GM21526 (cell line): ENCODE measurements around the gene SETD5.

Experiments
- ATAC-seq: cut with Tn5 transposase; IDR thresholded peaks from one replicate; pipeline ENCODE4 v1.9.1; 2021; ENCODE audit warnings: moderate library complexity; ENCODE audit not compliant: unreplicated experiment, low FRiP score

Gene SETD5

DNA sequence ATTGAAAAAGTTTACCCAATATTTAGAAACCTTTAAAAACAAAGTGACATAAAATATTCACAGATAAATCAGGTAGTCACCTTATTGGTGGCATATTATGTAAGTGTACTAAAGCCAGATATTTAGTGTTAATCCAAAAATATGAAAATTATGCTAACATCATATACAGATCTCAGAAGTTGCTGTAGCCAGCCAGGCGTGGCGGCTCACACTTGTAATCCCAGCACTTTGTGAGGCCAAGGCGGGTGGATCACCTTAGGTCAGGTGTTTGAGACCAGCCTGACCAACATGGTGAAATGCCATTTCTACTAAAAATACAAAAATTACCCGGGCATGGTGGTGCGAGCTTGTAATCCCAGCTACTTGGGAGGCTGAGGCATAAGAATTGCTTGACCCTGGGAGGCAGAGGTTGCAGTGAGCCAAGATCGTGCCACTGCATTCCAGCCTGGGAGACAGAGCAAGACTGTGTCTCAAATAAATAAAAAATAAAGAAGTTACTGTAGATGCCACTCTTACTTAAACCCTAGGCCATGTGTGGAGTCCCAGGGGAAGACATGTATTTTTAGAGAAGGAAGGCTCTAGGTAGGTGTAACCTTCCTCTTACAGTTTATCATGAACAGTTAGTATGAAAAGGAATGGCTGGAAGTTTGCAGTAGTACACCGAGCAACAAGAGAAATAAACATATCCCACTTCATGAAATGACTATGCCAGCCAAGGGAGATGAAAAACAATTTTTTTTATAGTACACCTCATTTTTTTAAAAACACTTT, 9.6 kb downstream of the SETD5 start:
- ATAC-seq, result no peak

DNA sequence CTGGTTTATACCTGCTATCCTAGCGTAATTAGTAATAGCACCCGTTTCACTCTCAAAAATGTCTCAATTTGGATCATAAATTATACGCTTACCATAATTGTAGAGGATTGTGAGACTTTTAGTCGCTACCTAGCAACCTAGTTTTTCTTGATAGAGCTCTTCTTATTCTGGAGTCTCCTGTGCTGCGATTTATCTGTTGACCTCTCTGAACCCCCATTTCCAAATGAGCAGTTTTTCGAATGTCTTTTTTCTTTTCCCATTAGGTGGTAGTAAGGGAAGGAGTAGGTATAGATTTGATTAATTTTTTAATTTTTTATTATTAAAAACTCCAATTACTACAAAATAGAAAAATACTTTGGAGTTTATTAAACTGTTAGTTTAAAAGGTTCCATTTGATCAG, 10.6 kb downstream of the SETD5 start:
- no peak for ATAC-seq

DNA sequence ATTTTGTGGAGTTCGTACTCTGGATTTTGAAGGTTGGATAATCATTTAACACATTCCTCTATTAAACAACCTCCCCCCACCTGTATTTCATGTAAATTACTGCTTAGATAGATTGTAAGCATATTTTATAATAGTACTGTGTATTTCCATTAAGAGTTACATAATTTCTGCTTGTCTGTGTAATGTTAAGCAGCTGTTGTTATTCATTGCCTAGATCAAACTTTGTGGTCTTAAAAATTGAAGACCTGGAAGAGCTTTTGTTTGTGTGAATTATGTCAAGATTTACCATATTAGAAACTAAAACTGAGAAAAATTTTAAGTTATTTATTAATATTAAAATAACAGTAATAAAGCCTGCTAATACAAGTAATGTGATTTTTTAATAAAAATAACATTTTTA, 11.1 kb downstream of the SETD5 start:
- no peak for ATAC-seq

DNA sequence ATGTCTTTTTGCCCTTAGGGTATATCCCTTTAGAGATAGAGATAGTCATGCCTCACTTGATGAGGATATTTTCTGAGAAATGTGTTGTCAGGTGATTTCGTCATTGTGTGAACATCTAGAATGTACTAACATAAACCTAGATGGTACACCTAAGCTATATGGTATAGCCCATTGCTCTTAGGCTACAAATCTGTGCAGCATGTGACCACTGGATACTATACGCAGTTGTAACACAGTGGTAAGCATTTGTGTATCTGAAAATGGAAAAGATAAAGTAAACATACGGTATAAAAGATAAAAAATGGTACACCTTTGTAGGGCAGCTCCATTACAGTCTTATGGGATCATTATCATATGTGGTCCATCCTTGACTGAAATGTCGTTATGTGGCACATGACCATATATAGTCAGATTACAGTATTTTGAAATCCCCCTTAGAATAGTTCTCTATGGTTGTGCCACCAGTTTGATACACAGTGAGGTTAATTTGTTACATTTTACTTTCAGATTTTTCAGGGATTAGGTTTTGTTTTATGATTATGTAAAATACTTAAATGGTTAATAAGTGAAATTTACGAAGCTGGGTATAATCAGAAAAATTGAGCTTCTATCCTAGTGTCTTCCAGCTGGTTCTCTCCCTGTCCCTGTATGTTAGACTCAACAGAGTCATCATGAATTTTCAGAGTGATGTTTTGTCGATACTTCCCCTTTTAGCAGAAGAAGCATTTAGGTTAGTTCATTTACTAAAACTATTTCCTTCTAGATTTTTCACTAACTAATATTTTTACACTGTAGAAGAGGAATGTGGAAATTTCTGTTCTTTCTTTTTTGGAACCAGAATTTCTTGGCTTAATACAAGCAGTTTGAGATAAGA, 12.8 kb downstream of the SETD5 start:
- no peak for ATAC-seq

DNA sequence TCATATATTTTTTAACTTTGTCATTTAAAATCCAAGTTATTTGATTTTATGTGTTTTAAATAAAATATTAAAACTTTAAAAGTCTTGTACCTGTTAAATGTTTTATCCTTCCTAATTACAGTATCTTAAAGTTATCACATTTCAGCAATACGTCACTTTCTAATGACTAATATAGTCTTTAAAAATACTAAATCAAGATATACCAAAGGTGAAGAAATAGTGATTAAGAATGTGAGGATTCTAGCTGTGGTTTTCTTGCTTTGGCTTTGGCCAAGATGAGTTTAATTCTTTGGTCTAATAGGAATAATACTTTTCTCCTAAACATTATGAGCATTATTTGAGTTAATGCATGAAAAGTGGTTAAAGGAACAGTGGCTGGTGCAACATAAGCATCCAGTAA, 13.9 kb downstream of the SETD5 start:
- no peak for ATAC-seq

DNA sequence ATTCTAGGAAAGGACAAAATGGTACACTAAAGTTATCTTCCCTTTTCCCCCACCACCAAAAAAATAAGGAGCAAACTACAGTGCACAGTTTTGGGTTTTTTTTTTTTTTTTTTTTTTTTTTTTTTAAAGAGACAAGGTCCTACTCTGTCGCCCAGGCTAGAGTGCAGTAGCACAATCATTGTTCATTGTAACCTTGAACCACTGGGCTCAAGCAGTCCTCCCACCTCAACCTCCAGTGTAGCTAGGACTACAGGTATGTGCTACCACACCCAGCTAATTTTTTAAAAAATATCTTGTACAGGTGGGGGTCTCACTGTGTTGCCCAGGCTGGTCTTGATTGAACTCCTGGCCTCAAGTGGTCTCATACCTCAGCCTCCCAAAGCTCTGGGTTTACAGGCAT, 14.9 kb downstream of the SETD5 start:
- ATAC-seq, result no peak

DNA sequence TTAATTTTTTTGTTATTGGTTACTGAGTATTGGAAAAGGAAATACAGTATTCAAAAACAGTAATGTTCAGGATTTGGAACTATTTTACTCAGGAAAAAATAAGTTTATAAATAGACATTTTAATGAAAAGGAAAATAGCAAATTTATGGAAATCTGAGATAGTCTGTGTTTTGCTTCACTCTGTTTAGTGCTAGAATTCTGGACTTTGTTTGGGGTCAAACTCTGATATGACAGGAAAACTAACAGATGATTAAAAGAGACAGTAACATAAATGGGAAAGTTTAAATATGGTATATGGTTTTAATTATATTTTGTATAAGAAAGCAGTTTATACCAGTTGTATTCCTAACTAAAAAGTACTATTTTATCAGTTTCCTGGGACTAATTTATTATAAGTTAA, 17.4 kb downstream of the SETD5 start:
- ATAC-seq, result no peak

DNA sequence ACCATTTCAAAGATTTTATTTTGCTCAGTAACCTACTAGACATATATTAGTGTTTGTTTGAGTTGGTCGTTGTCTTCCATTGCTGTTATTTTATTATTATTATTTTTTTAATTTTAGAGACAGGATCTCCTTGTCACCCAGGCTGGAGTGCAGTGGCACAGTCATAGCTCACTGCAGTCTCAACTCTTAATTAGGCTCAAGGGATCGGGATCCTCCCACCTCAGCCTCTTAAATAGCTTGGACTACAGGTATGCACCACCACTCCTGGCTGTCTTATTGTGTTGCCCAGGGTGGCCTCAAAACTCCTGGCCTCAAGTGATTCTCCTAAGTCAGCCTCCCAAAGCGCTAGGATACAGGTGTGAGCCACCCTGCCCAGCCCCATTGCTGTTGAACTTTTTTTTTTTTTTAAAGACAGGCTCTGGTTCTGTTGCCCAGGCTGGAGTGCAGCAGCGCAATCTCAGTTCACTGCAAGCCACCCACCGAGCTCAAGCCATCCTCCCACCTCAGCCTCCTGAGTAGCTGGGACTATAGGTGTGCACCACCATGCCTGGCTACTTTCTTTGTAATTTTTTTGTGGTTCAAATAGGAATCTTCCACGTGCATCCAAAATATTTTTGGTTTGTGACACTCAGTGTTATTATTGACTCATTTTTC, 18.2 kb downstream of the SETD5 start:
- no peak for ATAC-seq

DNA sequence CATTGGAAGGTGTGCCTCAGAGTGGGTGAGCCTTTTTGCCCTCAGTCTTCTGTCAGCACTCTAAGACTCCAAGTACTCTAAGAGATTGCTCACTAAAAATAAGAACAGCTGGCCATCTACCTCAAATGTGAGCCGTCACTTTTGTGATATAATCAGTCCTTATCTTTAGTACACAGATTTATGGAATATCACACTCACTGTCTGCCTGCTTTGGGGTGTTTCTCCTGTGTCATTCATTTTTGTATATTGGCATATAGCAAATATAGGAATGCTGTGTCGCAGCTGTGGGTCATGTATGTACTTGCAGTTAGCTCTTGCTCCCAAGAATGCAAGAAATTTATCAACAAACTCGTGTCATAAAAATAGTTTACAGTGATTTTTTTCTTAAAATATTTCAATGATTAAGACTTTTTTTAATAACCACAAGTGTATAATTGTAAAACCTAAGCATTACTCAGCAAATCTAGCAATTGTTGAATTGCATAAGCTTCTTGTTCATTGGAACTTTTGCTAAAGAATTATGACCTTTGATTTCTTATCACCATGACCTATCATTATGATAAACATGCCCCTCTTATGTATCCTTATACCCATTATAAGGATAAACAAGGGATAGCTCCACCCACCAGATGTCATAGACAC, 18.8 kb downstream of the SETD5 start:
- no peak for ATAC-seq

DNA sequence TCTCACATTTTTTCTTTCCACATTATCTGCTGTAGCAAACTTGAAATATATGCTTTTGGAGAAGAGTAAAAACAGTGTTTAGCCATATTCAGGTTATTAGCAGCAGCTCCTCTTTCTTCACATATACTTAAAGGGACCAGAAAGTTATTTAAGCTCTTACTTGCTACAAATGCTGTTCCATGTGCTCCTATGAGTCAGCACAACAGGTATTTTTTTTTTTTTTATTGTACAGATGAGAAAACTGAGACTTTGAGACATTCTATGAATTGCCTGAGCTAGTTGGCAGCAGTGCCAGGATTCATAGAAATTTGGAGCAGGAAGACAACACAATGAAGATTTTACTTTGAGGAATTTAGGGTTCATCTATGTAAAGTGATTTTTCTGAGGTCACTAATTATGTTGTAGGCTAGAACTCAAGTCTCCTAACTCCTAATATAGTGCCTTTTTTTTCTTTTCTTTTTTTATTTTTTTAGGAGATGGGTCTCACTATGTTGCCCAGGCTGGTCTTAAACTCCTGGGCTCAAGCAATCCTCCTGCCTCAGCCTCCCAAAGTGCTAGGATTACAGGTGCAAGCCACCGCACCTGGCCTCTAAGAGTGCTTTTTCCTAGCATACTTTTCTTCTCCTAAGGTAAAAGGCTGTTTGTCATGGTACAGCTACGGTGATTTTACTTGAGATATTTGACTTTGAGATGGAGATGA, 23.6 kb downstream of the SETD5 start:
- no peak for ATAC-seq

DNA sequence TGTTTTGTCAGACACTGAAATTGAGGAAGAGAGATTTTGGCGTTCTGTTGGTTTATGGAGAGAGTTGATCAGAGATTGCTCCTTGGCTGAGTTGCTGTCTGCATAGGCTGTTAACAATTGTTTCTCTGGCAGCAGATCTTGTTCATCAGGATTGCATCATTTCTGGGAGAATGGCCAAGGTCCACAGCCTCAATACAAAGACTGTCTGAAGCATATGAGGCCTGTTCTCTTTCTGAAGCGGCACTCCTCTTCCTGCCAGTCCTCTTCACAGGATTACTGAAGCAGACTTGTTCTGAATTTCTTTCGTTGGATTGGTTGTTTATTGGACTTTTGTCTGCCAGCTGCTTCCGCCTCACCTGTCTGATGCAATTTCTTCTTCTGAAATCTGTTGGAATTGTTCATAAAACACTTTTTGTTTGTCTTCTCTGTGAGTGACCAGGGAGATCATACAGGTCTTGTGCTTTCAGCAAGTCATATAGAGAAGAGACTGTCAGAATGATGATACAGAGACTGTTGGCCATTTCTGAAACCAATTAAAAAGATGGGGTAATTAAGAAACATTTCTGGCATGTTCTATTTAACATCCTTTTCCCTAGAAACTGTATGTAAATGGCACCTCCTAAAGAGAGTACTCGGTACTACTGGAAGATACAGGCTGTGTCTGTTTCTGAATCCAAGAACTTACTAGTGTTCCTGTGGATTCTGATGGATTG, 25.5 kb downstream of the SETD5 start:
- no peak for ATAC-seq

DNA sequence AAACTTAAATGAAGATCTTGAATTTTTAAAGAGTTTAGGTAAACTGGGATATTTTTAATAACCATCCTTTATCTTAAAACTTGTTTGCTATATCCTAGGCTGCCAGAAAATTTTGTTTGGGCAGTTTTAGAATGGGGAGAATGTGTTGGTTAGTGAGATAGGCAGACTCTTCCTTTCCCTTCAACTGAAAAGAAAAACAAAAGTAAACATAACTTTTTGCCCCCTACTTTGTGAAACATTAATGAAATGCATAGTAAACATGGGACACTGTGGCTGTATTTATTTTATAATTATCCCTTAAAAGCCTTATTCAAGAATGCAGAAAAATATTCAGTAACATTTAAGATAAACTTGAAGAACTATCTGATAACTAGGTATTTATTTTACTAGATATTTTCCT, 31.0 kb downstream of the SETD5 start:
- ATAC-seq, result no peak

DNA sequence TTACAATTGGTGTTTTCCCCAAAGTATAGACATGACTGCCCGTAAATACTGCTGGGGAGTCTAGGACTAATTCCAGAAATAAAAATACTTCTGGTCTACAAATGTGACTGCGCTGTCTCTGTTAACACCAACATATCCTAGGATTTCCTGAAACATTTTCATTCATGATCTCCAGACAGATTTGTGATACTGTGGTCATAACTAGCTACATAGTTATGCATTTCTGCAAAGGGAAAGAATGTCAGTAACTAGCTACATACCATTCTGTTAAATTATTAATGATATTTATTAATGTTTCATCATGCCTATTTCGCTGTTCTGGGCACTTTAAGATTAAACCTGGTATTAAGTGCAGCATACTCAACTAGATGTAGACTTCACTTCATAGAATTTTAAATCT, 33.3 kb downstream of the SETD5 start:
- ATAC-seq, result no peak

DNA sequence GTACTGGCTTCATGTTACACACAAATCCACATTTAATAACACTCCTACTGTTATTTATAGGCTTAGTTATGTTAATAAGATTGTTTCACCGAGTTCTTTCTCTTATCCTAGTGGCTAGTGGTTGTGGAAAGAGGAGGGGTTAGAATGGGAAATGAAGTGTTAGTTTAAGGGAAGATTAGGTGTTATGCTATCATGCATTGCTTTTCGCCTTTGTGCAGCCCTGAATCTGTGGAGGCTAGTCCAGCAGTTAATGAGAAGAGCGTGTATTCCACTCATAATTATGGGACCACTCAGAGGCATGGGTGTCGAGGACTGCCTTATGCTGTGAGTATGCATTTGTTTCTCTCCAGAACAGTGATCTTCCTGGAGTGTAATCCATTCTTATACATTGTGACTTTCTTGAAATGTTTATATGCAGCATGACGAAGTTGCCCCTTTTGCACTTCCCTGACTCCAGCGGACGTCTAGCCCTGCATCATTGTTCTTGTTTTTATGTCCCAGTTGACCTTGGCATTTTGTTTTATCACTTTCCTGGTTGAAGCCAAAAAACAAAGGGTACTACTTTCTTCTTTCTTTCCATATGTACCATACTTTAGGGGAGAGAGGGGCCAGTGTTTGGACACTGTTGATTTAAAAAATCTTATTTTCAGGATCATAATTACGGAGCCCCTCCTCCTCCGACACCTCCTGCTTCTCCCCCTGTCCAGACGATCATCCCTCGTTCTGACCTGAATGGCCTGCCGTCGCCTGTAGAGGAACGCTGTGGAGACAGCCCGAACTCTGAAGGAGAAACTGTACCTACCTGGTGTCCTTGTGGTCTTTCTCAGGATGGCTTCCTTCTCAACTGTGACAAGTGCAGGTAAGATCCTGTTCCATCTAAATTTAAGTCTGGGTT, 36.5 kb downstream of the SETD5 start:
- ATAC-seq, result no peak

DNA sequence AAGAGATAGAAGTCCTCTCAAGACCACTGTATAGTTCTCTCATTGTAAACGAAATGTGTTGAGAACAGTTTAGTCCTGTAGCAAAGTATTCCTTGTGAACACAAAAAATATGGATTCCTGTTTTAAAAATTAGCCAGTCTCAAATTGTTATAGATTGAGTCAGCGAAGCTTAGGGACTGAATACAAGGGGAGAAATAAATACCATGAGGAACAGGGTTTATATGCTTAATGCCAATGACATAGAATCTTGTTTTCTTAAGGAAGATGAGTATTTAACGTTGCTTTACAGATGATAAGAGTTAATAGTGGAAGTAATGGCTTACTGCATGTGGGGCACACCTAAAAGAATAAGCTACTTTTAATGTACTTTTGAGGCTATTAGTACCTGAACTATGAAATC, 37.9 kb downstream of the SETD5 start:
- ATAC-seq, result no peak

DNA sequence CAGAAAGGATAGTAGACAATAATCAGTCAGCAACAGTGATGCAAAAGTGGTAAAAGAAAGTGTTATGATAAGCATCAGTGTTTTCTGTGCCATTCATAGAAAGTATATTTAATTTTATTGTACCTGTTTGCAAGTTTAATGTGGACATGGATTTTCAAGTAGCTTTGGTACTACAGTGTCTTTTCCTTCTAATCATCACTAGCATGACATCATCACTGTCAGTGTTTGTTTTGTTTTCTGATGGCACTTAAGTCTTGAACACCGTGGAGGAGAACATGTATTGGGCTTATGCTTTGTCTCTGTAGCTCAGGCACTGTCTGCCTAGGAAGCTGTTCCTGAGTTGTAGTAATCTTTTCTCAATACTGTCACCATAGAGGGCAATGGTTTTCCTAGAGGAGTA, 41.9 kb downstream of the SETD5 start:
- ATAC-seq, result no peak

DNA sequence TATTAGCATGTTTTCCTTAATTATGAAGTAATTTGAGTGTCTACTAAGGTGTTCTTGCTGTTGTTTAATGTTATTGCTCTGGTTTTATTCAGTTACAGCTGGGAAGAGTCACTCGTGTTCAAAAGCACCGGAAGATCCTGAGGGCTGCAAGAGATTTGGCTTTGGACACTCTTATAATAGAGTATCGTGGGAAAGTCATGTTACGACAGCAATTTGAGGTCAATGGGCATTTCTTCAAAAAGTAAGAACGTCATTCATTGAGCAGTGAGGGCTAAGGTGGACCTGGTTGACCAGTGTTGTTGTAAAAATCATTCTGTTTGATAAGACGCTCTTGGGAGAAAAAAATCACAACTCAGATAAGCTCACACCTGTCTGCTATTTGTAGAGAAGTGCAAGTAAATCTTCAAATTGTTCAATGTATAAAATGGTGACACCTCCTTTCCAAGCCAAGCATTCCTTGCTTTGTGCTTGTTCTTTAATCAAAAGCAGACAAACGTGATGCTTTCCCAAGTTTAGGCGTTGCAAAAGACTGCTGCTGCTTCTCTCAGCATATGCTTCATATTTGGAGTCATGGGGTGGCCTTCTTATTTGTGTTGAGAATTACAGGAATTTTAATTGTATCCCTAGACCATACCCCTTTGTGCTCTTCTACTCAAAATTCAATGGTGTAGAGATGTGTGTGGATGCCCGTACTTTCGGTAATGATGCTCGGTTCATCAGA, 44.2 kb downstream of the SETD5 start:
- no peak for ATAC-seq

DNA sequence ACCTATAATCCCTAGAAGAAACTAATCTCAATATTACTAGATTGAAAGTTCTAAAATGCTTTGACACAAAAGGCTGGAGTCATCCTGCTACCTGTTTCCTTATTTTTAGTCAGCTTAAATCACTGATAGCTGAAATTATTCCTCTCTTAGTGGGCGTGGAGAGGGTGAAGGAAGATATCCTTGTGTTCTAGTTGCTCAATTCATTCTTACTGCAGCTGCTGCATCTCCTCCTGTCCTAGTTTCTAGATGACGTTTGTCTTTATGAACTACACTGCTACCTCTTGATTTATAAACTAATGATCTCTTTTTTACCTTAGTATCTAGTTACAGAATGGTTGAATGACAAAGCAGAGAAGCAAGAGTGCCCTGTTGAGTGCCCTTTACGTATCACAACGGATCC, 50.7 kb downstream of the SETD5 start:
- ATAC-seq, result no peak
